GM12875 (cell line): ENCODE results near the gene IDI2.

ENCODE experiments used
- H3K4me3 ChIP-seq: one replicate; pipeline ENCODE4 v1.5.1; 2011; ENCODE audit warnings: low read depth, low read length, control low read depth
- TF ChIP-seq, protein P1 (sequence below): IDR thresholded peaks from 2 replicates; pipeline ENCODE4 v1.5.1; 2011; ENCODE audit warnings: low read depth, mild to moderate bottlenecking, control low read depth, inconsistent platforms, low read length, moderate library complexity, borderline replicate concordance; ENCODE audit not compliant: insufficient read depth

The IDI2 gene

GRCh38 chr10:995559-995926 is 30.1 kb downstream of the IDI2 start:
- H3K4me3 ChIP-seq, result no peak overlapping the region
- TF ChIP-seq, protein P1, sequence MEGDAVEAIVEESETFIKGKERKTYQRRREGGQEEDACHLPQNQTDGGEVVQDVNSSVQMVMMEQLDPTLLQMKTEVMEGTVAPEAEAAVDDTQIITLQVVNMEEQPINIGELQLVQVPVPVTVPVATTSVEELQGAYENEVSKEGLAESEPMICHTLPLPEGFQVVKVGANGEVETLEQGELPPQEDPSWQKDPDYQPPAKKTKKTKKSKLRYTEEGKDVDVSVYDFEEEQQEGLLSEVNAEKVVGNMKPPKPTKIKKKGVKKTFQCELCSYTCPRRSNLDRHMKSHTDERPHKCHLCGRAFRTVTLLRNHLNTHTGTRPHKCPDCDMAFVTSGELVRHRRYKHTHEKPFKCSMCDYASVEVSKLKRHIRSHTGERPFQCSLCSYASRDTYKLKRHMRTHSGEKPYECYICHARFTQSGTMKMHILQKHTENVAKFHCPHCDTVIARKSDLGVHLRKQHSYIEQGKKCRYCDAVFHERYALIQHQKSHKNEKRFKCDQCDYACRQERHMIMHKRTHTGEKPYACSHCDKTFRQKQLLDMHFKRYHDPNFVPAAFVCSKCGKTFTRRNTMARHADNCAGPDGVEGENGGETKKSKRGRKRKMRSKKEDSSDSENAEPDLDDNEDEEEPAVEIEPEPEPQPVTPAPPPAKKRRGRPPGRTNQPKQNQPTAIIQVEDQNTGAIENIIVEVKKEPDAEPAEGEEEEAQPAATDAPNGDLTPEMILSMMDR, result no peak

DNA sequence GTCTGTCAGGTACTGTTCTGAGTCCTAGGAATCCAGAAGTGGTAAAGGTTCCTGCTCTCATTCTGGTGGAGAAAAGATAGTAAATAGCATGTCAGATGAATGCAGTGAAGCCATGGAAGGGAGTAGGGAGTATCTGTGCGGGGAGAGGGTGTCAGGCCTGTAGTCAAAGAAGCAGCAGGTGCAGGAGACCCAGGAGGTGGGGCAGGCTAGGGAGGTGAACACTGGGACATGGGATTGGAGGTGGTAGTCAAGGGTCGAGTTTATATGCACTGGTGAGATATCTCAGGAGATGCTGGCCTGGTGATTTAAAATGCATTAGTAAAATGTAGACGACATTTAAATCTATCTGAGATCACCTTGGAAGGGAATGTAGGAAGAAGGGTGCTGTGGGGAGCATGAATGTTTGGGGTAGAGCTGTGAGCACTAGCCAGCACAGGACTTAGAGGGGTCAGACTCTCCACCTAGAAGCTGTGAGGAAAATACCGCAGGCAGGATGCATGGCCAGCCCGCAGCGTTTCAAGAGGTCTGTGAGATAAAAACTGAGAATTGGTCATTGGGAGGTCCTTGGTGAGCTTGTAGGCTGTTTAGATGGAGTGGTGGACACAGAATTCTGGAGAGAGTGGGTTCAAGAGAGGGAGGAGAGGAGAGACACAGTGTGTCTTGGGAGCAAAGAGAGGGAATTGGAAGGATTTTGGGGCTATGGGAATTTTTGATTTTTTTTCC is 30.7 kb downstream of the IDI2 start:
- TF ChIP-seq, protein P1, result no peak
- no peak overlapping the region for H3K4me3 ChIP-seq

- TF ChIP-seq, protein P1, result no peak
Measured at GRCh38 chr10:992871-993270, 32.8 kb downstream of the IDI2 start.

DNA sequence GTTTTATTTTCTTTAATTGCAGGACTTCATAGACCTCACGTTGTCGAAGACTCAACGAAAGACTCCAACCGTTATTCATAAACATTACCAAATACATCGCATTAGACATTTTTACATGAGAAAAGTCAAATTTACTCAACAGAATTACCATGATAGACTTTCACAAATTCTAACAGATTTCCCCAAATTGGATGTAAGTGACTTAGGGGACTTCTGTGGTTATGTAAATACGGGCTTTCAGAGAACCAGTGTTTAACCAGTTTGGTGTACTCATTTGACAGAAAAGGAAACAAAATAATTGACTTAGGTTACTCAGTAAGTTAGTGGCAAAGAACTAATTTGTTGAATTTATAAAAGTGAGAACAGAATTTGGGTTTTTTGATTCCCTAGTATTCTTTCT is 33.2 kb downstream of the IDI2 start:
- no peak overlapping the region for H3K4me3 ChIP-seq
- TF ChIP-seq, protein P1, result no peak

More at GRCh38 chr10:992871-993270, 32.8 kb downstream of the IDI2 start:
- no peak overlapping the region for H3K4me3 ChIP-seq

DNA sequence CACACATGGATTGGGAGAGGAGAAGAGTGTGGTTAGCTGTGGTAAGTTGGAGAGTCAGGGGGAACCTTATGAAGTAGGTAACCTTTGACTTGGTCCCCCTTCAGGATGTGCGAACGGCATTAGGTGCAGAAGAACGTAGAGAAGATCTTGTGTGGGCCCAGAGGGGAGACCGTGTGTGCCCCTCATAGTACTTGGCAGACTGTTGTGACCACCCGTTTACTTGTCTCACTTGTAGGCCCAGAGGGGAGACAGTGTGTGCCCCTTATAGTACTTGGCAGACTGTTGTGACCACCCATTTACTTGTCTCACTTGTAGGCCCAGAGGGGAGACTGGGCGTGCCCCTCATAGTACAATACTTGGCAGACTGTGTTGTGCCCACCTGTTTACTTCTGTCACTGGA is 34.9 kb downstream of the IDI2 start:
- H3K4me3 ChIP-seq, result no peak overlapping the region
- TF ChIP-seq, protein P1, result no peak

DNA sequence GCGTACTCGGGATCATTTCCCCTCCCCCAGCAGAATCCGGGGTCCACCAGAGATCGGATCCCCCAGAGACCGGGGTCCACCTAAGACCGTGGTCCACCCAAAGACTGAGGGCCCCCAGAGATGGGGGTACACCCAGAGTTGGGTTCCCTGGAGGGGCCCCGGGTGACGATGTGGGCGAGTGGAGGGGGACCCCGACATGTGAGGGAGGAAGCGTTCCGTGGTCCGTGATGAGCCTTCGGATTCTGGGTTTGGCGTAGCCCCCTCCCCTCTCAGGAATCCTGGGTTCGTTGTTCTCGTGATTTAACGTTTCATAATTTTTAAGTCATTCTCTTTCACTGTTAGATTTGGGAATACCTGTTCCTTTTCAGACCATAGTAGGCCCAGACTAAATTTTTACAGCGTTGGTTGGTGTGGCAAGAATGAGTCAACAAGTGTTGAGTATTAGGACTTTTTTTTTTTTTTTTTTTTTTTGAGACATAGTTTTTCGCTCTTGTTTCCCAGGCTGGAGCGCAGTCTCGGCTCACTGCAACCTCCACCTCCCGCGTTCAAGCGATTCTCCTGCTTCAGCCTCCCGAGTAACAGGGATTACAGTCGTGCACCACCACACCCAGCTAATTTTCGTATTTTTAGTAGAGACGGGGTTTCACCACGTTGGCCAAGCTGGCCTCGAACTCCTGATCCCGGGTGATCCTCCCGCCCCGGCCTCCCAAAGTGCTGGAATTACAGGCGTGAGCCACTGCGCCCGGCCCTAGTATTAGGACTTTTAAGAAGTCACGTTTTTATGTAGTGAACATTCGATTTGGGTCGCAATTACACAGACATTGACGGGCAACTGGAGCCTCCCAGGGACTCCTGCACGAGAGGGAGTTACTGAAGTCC is 36.8 kb downstream of the IDI2 start:
- H3K4me3 ChIP-seq, result peak overlapping the region; percentile 92
- TF ChIP-seq, protein P1, result no peak
